COLO668 (cell line): ENCODE measurements around the gene CAMTA1.

Experiments
- DNase-seq: peaks from one replicate; lab custom pipeline; 2025; ENCODE audit not compliant: unreplicated experiment; lab: John Stamatoyannopoulos, UW

Gene CAMTA1

DNA sequence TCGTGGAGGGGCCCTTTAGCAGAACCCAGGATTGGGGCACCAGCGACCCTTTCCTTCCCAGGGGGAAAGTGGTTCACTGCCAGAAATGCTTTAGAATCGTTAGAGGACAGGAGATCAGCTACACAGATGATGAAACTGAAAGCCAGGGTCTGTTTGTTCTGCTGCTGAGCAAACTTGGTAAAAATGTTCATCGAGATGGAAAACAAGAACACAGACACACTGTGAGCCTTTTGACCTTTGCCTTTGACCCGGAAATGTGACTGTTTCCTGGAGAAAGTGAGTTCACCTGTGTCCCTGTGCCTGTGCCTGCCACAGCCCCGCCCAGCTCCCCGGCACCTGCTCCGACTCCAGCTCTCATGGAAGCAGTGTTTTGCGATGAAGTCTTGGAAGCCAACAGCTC lies 234.3 kb downstream of the CAMTA1 start:
- peak; percentile 28 for DNase-seq

DNA sequence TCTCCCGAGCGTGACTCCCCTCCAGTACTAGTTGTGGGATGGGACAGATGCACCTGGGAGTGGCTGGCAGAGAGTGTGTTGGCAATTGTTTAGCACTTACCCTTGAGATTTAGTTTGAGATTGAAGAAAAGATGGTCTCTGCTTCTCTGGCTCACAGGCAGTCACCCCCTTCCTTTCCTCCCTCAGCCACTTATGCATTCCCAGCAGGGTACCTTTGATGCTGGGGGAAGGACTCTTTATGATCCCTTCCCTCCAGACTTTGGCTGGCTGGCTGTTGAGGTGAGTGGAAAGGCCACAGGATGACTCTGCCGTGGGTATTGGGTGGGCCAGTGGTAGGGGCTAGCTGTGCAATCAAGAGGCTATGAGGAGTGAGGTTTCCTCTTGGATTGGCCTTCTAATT lies 236.8 kb downstream of the CAMTA1 start:
- no peak for DNase-seq

DNA sequence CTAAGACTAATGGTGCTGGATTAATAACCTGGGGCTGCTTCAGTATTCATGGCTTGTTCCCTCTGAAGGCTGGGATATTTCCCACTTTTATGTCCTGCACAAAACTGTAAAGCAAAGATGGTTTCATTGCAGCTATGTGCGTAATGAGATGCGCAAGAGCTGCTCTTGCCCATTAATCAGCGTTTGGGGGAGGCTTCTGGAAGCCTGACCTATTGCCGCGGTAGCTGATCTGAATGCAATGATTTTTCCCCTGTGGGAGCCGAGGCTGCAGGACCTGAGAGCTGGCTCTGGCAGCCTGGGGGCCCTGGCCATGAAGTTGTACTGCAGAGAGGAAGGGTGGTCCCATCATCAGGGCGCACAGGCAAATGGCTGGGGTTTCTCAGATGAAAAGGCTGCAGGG lies 239.8 kb downstream of the CAMTA1 start:
- DNase-seq, result no peak

DNA sequence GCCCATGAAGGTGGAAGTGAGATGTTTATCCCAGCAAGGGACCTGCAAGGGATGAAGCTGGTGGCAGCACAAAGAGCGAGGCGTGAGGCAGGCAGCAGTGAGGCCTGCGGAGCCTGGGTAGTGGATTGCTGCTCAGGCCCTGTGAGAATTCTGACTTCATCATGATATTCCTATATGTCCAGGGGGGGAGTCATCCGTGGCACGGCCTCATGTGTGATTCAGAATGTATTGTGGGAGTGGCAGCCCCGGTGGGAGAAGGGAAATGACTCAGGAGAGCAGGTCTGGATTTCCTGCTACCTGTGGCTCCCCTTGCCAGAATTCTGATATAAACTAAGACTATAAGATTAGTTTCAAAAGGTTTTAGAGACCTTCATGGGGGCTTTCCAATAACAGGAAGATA lies 240.9 kb downstream of the CAMTA1 start:
- DNase-seq, result no peak

DNA sequence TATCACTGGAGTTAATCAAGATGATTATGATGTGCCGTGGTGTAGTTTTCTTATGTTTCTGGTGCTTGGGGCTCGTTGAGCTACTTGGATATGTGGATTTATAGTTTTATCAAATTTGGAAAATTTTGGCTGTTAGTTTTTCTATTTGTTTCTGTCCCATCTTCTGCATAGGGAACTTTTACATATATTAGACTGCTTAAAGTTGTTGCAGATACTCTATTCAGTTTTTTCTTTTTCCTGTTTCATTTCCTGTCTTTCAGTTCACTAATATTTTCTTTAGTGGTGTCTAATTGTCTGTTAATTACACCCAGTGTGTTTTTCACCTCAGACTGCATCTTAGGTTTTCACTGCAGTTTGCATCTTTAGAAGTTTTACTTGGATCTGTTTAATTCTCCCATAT lies 247.7 kb downstream of the CAMTA1 start:
- DNase-seq, result no peak

DNA sequence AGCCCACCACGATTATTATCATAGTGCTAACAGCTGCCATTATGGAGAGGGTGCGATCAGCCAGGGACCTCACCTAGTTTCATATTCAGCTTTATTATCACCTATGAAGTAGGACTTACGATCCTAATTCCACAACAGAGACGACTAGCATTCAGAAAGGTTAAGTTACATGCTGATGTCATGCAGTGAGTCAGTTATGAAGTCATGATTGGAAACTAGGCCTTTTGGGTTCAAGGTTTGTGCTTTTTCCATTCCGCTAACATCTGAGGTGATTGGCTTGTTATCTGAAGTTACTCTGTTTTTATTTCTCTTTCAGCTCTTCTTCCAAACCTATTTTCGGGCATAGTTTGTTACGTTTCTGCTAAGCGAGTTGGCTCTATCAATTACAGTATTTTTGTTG lies 251.1 kb downstream of the CAMTA1 start:
- no peak for DNase-seq

DNA sequence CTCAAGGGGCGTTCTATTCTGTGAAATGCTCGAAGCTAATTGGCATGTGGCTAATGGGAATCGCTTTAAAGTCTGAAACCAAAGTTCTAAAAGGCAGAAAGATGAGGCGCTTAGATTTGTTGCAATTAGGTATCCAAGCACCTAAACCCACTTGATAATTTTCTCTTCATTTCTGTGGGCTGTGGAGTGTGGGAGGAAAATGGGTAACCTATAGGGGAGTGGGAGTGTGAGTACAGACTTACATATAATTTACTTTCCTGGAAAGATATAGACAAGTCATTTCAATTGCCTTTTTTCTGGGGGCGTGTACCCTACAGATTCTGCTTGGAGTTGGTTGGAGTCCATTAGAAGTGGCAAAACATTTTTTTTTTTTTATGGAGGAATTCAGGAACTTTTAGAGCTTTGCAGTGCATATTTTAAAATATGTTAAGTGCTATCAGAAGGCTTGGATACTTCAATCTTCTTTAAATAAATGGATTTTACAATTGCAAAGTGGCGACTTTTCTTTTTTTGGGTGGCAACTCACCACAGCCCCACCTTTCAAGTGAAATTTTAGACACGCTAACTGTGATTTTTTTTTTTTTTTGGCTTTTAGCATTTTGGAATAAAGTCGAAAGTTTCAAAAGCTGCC lies 254.5 kb downstream of the CAMTA1 start:
- no peak for DNase-seq

DNA sequence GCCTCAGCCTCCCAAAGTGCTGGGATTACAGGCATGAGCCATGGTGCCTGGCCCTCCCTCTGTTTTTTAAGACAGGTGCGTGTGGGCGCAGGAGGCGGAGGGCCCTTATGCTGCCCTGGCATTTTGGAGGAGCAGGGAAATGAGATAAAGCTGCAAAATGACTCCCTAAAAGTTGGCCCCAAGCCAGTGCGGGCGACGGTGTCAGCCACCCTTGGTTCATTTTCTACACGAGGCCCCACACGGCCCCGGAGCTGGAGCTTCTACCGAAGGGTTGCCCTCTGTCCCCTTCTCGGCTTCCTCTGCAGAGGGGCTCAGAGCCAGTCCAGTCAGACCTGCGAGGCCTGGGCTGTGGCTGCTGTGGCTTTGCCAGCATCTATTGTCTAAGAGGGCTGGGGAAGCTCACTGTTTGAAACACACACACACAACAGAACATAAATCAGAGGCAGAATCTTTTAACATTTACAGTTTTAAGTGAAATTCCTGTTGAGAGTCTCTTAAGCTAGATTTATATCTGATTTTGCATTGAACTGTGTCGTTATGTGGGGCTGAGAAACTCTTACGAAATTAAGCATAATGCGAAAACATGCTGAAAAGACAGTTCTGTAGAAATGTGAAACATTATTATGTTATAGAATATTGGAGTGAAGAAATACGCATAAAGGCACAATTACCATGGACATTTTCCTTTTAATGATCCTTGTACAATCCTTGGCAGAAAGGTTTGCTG lies 255.9 kb downstream of the CAMTA1 start:
- DNase-seq, result no peak

DNA sequence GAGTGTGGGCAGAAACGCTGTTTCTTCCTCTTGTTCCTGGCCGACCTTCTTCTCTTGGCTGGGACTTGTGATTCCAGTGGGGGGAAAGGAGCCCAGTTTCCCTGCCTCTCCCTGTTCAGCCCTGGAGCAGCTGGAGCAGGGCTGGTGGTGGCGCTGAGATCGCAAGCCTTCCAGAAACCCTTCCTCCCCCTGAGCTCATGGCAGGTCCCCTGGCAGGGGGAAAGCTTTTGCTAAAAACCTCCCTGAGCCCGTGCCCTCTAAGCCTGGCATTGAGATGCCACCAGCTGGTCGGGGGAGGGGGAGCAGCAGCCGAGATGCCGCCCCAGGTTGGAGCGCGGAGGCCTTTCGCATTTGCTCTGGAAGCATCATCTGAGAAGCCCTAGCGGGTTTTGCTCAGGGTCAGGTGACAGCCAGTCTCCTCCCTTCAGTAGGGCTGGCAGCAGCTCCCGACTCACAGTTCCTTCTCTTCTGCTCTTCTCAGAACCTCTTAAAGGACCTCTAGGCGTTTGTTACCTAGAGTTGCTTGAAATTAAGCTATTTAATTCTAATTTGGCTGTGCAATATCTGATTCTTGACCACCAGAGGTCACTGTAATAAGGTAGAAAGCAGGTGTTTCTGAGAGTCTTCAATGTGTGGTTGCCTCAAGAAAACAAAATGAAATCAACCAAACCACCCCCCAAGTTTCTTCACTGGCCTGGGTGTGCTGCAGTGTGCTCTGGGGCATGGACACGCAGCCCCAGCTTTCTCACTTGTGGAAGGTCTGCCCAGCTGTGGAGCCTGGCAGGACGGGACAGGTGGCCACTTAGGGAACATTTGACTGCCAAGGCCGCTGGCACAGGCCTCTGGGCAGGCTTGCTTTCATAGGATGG lies 257.3 kb downstream of the CAMTA1 start:
- DNase-seq, result peak; percentile 49

DNA sequence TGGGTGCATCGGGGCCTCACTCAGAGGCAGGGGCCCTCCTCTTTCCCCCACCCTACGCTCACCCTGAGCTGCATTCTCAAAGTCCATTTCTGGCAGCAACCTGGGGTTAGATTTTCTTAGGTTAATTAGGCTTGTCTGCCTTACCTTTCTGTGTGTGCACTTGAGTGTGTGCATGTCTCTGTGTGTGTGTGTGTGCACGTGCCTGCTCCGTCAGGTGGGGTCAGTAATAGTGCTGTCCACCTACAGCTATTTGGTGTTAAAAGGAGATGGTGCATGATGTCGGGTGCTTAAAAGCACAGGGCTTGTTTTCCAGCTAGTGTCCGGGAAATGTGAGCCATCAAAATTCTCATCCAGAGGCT lies 257.9 kb downstream of the CAMTA1 start:
- no peak for DNase-seq

DNA sequence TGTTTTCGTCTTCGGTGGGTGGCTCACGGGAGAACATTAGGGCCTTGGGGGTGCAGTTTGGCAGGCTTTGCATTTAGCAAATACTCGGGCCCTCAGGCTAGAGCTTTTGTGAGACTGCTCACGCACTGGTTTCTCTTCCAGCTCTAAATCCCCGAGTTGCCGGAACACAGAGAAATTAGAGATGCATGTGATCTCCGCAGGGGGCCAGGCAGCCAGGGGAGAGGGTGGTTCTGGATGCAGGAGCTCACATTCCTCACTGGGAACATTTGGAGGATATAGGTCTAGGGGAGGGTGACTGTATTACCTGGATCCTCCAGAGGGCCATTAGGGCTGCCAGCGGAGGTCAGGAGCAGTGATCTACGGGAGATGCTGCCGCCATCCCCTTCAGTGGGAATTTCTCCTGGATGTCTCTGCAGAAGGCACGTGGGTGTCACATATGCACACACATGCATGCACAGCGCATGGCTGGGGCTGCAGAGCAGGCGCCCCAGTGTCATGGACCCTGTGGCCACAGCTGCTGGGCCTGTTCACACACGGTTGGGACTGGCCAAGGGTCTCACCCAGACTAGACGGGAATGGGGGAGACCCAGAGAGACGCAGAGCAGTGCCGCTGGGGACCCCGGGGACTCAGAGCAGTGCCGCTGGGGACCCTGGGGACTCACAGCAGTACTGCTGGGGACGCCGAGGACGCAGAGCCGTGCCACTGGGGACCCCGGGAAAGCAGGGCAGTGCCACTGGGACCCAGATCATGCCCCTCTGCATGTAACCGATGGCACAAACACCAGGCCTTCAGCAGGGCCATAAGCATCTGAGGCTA lies 258.7 kb downstream of the CAMTA1 start:
- no peak for DNase-seq

DNA sequence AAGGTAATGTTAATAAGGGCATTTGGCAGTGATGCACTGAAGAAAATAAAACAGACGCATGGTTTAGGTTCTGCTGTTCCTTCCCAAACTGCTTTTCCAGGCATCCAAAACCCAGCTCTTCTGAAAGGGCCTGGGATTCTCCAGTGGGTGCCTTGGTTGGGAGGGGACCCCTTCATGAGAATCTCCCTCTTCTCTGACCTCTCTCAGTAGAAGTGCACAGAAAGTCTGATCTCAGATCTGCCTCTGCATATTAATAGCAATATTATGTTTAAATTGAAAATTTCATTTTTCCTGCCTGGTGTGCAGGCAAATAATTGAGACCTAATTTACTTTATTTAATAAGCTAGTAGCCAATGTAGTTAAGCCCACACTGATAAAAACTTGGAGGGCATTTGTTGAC lies 260.6 kb downstream of the CAMTA1 start:
- no peak for DNase-seq

DNA sequence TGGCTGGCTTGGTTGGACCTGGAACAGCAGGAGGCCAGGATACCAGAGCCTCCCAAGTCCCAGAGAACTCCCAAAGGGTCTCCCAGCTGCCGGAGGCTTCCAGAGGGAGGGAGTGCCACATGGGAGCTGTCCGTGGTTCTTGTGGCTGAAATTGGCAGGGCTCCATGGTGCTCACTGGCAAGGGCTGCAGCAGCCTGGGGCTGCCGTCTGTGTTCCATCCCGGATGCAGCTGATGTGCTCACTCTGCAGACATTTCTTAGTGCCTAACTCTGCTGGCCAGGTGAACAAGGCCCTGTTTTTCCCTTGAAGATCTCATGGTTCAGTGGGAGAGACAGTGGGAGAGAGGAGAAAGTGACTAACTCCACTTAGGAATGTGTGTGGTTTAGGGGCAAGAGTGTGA lies 261.1 kb downstream of the CAMTA1 start:
- DNase-seq, result no peak

DNA sequence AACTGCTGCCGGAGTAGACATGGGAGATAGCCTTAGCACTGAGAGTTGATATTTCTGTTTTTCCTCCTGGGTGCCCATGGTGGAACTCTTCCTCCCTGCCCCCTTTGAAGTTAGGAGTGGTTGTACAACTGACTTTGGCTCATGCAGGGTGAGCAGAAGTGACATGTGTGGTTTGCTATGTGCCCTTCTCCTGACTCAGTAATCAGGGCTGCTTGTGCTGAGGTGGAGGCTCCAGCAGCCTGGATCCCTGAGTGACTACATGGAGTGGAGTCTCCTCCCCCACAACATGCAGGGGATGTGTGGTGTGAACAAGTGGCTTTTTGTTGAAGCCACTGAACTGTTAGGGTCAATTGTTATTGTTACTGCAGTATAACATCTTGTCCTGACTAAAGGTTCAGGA lies 261.6 kb downstream of the CAMTA1 start:
- DNase-seq, result no peak

DNA sequence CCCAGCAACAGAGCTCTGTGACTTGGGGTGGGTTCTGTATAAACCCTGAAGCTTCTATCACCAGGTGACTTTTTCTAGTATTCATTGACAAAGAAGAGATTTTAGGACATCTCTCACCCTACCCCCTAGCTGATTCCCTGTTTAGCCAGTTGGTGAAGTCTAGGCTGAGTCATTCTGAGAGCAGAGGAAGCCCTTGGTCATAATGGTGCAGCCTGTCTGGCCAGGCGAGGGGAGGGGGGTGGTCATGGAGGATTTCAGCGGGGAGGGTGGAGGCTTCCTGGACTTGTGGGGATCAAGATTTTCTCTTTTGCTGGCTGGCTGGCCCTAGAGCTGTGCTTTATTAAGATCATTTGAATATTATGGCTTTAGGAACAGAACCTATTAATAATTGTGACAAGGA lies 262.6 kb downstream of the CAMTA1 start:
- no peak for DNase-seq

DNA sequence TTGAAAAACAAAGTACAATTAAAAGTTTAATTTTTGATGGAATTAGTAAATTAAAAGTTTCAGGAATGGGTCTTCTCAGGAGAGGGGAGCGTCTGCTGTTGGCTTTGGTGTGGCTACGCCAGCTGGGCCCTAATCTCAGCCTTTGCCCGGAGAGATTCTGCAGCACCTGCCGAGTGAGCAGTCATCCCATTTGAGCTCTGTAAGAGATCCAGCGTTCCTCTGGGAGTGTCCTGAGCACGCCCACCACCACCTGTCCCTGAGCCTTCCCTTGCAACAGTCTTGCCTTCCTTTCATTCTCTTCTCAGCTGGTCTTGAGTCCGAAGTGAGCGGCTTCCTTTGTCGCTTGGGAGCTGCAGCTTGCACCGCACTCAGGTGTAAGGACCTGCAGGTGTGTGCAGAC lies 263.1 kb downstream of the CAMTA1 start:
- no peak for DNase-seq

DNA sequence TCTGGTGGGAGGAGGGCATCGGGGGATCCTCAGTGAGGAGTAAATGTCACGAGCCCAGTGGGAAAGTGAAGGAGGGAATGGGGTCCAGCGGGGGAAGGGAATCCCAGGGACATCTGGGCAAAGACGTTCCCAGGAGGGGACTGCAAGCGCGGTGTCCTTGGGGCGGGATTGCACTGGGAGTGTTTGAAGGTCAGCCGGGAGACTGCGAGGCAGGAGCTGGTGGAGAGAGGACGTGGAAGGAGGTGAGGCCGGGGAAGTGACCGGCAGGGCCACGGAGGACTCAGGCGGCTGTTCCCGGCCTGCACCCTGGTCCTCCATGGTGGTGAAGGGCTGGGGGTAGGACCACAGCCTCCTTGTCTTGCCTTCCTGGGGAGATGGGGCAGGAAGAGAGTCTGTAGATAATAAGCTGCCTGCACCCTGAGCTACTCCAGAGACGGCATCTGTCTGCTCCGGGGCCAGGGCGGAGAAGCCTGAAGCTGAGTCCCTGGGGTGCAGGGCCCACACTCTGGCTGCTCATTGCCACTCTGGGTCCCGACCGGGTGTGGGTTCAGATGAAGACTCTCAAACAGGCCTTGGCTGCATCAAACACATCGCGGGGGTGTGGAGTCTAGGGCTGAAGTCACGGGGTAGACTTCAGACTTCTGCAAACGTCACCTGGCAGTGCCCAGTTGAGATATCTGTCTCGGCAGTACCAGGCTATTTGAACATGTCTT lies 264.8 kb downstream of the CAMTA1 start:
- no peak for DNase-seq

DNA sequence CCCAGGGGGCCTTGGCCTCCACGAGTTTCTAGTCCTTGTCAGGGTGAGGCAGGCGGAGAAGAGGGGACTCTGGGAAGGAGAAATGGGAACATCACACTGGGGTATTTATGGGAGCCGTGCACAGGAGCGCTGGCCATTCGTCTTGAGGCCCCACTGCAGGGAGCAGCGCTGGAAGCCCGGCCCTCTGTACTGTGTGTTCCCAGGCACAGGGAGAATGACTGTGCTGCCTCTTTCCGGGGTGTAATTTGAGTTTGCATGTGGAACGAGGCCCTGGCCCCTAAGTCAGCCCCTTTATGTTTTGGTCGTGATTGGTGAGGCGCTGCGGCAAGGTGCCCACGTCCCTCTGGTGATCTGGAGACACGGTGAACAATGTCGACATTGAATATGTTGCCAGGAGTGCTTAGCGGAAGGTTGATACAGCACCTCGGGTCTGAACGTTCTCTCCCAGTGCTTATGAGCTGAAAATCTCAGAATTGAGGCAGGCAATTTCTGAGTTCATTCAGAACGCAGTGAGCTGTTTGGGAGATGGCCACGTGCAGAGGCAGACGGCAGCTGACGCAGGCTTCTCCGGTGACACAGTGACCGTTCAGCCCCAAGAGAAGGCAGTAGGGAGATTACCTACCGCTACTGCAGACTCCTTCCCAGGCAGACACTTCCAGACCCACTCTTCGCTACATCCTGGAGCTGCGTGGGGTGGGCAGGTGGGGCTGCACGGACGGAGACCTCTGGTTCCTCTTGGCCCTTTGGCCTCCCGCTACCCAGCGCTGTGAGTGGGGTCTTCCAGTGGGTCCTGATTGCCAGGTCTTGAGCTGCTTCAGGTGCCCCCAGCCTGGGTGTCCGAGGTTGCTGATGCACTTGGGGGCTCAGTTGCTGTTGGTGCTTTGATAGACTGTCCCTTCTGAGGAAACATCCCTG lies 265.8 kb downstream of the CAMTA1 start:
- no peak for DNase-seq

DNA sequence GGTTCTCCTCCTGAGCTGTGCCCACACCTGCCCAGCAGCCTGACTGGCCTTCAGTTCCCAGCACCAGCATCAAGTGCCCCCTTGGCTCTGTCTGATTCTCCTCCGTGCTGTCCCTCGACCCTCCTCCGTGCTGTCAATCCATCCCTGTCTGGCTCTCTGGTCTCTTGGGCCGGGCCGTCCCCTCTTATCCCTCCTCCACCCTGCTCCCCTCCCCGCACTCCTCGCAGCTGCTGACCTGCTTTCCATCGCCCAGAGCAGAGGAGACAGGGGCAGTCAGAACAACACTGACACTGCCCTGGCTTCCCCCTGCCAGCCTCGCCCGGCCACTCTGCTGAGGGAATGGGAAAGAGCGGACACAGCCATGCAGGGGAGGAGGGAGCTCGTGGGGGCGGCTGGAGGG lies 267.4 kb downstream of the CAMTA1 start:
- DNase-seq, result no peak

DNA sequence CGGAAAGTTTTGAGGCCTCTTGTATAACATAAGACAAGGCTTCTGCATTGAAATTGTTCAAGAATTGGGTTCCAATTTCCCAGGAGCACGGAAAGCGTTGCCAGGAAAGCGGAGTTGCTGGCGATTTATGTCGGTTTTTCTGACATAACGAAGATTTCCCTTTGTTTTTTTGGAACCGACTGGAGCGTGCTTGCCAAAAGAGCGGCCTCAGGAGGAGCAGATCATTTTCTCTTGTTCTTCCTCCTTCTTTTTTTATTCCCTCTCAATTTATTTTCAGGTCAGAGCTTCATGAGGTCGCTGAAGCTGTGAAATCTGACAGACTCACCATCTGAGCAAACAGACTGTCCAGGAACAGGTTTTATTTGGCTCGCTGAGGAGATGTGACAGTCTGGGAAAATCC lies 275.5 kb downstream of the CAMTA1 start:
- DNase-seq, result no peak
